SK-N-DZ (cell line): ENCODE data around the gene KCNIP4.
"Not testable (repeated sequence)": the region's sequence is repeated elsewhere in the genome, so short reads cannot be mapped to it uniquely, and the experiment has no call there.

Experiments
- DNase-seq: peaks from one replicate; pipeline ENCODE4 v3.0.0-alpha.2; 2015; ENCODE audit warnings: low spot score

The KCNIP4 gene

DNA sequence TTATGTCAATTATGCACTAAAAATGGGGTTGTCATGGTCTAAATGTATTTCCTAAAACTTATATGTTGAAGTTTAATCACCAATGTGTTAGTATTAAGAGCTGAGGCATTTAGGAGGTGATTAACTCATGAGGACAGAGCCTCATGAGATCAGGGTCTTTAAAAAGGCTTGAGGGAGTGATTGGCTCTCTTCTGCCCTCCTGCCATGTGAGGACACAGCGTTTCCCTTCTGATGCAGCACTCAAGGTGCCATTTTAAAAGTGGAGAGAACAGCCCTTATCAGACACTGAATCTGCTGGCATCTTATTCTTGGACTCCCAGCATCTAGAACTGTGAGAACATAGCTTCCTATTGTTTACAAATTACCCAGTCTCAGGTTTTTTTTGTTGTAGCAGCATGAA is 581.7 kb downstream of the KCNIP4 start:
- no peak for DNase-seq

DNA sequence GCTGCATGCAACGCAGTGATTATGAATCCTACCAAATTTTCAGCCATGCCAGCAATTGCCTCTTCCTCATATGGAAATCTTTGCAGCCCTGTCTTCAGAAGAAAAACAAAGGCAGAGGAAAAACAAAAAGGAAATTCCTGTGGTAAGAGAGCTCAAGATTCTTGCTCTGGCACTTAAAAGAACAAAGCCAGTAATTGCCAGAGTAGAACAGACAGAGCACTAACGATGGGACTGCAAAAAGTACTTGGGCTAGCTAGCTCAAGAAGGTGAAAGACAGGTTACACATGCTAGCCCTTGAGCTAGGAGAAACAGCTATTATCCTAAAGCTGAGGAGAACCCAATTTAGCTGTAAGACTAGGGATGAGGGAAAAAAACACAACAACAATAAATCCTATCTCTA is 582.3 kb downstream of the KCNIP4 start:
- no peak for DNase-seq

DNA sequence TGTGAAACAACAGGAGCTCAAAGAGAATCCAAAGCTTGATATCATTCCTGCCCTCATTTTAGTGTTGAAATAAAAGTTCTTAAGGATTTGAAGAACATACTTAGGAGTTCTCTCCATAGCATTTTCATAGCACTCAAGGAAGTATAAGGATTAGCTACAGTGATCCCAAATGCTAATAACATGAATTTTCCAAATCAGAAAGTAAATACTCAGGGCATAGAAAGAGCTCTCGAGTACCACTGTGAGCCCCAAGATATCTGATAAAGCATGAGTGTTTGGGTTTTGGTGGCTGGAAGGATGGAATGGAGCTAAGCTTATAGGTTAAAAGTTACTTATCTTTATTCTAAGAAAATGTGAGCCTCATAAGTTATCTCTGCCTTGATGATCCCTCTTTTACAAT is 584.9 kb downstream of the KCNIP4 start:
- no peak for DNase-seq

DNA sequence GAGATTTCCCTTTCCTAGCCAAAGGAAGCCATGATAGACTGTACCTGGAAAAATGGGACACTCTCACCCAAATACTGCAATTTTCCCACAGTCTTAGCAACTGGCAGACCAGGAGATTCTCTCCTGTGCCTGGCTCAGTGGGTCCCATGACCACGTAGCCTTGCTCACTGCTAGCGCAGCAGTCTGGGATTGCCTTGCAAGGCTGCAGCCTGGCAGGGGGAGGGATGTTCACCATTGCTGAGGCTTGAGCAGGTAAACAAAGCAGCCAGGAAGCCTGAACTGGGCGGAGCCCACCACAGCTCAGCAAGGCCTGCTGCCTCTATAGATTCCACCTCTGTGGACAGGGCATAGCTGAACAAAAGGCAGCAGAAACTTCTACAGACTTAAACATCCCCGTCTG is 596.2 kb downstream of the KCNIP4 start:
- DNase-seq: not testable (repeated sequence)

DNA sequence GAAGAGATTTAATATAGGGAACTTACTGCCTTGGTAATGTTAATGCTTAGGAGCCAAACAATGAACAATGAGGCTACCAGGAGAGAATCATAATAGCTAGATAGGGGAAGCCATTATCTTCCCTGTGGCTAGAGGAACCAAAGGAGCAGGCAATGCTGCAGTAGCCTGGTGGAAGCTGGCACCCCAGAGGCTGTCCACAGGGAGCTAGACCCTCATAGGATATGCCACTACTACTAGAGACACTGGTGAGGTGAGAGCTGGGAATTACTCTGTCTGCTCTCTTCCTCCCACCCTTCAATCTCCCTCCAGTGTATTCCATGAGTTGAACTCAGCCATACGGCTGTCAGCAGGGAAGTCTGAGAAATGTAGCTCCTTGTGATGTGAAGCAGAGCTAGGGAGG is 601.4 kb downstream of the KCNIP4 start:
- DNase-seq: no peak

DNA sequence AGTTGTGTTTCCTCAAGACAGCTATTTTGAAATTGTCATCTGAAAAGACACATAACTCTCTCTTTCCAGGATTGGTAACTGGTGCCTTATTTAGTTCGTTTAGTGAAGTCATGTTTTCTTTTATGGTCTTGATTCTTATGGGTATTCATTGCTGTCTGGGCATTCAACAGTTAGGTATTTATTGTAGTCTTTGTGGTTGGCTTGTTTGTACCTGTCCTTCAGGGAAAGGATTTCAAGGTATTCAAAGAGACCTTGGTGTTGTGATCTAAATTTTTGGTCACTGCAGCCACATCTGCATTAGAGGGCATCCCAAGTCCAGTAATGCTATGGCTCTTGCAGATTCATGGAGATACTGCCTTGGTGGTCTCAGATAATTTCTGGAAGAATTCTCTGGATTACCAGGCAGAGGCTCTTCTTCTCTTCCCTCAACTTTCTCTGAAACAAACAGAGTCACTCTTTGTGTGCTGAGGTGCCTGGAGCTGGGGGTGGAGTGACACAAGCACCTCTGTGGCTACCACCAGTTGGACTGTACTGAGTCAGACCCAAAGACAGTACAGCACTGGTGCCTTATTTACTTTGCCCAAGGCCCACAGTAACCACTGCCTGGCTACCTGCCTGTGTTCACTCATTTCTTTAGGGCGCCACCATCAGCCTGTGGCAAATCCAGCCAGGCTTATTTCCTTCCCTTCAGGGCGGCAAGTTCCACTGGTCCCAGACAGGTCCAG is 620.4 kb downstream of the KCNIP4 start:
- no peak for DNase-seq

DNA sequence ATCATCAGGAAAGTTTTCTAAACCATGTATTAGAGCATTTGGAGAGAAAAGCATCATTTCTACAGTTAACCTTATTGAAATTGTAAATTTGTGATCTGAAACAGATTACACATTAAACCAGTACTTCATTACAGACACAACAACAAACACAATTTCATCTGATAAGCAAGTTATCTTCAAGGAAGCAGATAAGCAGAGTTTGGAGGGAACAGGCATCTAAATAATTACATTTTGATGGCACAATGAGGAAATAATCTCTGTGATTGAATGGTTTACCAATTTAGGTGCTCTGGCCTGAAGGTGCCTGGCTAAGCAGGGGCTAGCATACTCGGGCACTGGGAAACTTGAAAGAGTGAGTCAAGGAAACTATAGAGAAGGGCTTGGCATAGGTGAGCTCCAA is 628.5 kb downstream of the KCNIP4 start:
- peak; percentile 17 for DNase-seq

DNA sequence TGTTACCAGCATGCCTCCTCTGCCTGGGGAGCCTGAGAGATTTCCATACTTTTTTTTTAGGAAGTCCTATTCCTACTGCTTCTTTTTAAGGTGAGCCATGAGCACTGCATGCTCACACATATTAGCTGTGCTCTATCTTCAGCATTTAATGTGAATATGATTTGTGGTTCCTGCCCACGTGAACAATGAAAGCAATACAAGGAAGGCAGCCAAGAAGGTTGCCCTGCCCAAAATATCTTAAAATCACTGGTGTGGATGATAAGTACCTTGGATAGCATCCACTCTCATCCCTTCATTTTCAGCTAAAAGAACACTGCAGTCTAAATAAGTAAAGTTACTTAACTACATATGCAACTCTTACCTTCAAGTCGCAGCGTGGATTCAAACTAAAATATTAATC is 640.9 kb downstream of the KCNIP4 start:
- no peak for DNase-seq

DNA sequence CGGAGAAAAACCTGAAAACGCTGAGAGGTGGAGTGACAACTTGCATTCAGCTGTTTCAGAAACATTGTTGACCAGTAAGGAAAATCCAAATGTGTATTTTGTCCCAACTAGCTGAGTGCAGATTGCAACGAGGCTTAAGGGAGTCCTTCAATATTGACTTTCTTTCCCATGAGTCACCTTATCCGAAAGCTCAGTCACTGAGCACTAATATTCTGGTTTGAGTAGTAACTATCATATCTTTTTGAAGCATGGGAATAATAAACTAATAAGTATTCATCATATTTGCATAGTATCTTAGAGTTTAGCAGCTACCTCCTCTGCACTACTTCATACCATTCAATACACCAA is 644.1 kb downstream of the KCNIP4 start:
- DNase-seq: no peak

DNA sequence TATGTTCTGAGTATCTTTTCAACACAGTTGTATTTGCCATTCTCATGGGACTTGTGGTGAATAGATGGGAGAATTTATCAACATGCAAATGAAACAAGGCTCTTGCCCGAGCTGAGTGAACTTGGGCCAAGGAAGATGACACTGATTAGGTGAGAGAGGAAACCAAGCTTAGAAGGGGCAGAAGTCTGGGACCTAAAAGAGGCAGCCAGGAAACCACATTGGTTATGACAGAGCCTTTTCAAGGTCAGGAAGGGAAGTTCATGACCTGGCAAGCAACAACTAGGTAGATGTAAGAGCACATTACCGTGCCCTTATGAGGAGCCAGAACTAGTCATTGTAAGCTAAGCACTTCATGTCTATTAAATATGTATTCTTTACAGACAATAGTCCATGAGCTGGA is 658.0 kb downstream of the KCNIP4 start:
- DNase-seq: no peak

DNA sequence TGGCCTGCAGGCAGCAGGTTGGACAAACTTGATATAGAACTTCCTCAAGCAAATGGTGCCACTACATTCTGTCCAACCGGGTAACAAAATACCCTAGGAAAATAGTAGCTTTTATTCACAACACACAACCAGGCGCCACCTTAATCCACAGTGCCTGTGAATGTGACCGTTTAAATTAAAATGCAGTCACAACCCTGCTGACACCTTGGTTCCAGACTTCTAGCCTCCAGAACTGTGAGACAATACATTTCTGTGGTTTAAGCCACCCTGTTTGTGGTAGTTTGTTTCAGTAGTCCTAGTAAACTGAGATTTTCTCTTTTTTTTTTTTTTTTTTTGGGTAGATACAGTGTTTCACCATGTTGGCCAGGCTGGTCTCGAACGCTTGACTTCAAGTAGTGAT is 672.5 kb downstream of the KCNIP4 start:
- no peak for DNase-seq

DNA sequence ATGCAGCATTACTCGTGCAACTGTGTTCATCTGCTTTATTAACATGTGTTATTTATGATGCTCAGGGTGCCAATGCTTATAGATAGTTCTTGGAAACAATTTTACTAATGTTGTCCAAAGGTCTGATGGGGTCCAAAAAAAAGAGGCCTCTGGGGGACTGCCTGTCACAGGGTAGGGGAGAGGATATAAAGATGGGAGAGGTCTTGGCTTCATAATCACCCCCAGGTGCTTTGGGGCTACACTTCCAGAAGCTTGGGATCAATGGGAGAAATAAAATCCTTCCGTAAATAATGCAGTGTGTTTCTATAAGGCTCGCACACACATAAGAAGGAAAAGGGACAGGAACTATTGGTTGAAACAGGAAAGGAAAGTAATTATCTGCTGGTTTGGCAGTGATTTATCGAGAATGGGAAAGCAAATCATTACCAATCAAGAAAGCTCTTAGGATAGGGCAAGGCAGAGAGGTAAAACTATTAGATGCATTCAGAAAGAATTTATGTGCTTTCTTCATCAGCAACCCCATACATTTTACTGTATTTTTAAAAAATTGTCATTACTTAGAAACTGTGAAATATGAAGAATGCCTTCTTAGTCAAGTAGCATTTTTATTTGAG is 677.0 kb downstream of the KCNIP4 start:
- DNase-seq: no peak

DNA sequence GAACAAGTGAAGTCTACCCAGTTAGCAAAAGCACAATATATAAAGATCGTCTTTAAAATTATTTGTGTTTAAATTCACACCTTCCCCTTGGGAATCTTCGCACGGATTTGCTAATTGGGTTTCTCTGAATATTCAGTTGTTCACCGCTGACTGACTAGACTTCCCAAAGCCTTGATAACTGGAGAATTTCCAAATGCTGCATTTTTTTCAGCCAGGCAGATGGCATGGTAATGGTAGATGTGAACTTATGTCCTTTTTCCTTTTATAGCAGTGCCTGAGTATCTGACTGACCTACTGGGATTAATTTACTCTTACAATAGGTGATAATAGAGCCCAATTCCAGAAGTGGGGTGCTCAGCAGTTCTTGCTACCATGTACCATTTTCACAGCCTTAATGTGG is 700.2 kb downstream of the KCNIP4 start:
- DNase-seq: no peak

DNA sequence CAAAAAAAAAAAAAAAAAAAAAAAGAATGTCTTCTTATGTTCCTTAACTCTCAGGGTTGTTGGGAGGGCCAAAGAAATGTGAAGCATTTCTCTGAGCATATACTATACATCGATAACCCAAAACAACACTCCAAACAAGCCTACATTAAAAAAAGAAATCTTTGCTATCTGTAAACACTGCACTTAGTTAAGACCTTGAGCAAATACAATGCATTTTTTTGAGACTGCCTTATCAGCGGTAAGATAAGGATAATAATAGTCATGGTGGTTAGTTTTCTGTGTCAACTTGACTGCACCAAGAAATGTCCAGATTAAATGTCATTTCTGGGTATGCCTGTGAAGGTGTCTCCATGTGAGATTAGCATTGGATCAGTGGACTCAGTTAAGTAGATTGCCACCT is 706.4 kb downstream of the KCNIP4 start:
- DNase-seq: no peak

DNA sequence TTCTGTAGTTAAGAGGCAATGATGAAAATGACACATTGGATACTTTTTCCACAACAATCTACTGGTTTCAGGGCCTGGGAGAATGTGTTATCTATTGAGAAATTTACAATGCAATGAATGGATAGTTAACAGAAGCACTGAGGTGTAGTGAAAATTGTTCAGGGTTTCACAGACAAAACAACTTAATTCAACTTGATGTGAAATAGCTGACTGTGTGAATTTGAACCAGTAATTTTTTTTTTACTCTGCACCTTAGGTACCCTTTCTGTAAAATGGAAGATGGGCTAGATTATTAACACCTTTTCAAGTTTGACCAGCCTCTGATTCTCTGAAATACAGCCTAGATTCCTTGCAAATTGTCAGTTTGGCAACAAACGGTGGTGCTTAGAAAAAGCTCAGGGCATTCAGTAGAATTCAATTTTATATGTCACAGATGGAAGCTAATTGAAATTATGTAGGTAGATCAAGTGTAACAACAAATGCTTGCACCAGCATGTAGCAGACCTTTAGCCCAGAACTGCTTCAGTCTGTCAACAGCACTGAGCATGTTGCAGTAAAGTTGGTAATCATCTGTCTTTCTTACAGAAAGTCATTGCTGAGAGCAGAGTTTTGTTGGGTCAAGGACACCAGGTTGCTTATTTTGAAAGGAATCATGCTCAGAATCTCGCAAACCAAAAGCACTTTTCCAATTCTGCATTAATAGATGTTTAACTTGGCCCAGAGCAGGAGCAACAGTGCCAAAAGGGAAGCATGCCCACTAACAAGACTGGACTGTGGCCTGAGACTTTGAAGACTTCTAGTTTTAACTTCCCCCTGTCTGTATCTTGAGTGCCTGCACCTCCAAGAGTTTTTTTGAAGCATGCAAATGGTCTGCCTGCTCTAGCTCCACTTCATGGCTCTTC is 721.7 kb downstream of the KCNIP4 start:
- DNase-seq: no peak

DNA sequence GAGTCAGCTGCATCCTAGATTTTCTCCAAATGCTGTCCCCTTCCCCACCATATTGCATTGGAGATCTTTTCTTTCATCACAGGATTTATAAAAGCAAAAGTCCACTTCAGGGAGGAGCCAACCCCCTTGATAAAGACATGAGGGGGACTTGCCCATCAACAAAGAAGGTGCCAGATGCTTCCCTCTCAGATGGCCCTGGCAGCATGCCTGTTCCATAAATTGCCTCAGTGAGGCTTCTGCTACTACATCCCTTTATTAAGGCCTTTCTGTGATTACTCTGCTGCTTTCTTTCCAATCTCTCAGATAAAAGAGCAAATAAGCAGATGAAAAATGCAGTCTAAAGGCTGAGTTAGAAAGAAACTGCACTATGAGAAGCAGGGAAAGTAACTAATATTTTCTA is 736.7 kb downstream of the KCNIP4 start:
- no peak for DNase-seq

DNA sequence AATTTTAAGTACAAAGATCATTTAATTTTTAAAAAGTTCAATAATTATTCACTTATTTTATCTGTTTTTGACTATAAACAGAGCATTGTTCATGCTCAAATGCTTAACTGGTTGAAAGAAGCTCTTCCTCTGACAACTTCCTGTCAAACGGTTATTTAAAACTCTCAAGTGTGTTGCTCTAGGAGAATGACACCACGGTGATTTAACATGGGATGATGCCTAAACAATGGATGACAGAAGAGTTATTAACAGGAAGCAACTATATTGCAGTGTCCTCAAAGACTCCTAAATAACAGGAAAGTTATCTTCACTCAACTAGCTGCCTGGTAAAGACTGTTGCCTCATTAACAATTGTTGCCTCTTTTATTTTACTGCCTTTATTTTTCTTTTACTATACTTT is 738.7 kb downstream of the KCNIP4 start:
- DNase-seq: no peak

DNA sequence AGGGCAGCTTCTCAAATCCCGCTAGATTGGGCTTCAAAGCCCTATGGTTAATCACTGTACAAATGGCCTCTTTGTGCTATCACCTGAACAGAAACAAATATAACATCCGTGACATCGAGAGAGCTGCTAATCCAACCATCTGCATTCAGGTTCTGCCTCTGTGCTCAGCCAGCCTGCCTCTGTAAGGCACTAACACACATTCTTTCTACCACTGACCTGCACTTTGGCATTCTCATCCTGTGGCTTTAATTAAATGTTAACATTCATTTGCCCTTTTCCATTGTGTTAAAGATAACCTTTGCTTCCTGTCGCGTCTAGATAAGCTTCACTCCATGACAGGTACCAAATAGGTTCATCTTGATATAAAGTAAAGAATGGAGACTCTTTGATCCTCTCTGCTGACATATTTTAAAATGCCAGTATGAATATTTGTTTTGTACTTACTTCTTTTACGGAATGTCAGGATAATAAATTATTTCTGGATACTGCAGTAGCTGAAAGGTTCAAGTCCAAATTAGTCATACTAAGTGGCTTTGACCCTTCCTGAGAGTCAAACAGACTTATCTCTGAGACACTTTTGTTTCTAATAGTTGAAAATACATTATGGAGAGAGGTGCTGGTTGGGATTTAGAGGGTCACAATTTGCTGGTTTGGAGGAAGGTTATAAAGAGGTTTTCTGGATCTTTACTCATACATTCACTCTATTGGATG is 742.6 kb downstream of the KCNIP4 start:
- no peak for DNase-seq

DNA sequence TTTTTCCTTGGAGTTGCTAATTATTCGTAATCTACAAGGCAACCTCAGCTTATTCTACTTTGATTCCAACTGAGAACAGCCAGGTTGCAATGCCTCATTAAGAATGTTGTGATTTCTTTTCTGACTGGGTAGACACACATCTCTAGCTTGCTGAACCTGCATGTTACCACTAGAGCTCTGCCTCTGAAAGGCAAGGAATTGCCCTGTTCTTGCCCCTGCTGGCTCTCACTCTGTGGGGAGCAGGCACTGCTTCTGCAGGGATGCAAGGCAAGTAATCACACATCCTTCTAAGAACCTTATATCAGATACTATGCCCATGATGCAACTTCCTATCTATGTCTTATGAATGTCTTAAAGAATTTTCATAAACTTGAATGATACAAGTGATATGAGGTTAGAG is 745.2 kb downstream of the KCNIP4 start:
- DNase-seq: no peak

DNA sequence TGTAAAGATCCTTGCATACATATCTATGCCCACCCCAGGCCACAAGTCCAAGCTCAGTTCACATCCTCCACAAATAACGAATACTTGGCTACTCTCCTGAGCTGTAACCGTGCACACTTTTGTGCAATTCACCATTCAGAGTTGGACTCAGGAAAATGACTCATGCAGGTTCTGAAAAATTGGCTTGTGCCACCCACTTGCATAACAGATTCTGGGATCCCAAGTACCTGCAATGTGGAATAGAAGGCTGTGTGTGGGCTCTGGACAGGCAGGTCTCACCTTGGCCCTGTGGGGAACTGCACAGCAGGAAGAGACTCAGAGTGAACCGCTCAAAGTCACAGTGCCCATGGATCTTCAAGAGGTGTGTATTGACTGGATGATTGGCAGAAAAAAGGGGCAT is 745.6 kb downstream of the KCNIP4 start:
- DNase-seq: no peak

DNA sequence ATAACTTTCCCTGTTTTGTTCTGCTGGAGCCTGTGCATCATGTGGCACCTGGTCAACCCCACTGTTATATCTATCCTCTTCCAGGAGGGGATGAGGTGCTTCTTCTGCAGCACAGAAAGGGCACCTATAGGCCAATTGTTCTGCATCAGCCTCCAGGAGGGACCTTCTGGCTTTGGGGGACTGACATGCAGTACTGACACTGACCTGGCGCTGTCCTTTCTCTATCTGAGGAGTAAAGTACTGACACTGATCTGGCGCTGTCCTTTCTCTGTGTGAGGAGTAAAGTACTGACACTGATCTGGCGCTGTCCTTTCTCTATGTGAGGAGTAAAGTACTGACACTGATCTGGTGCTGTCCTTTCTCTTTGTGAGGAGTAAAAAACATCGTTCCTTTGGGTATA is 749.9 kb downstream of the KCNIP4 start:
- DNase-seq: peak; percentile 3

DNA sequence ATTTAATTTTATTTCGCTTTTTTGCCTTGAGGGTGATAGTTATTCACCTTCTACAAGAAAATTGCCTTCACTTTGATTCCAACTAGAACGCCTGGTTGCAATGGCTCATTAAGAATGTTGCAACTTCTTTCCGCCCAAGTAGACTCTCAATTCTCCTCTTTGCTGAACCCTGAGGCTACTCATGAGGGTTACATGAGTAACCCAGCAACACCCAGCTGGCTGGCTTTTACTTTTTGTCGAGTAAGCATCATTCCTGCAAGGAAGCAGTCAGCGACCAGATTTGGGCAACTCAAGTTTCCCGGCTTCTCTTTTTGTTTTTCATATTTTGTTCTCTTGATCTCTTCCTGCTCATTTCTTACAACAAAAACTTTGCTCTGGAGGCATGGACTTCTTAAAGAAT is 752.9 kb downstream of the KCNIP4 start:
- DNase-seq: no peak
